ENCODE results near the gene GAL. TPM values are rescaled to one million over a fixed set of nuclear protein-coding genes. Genes with fewer than 3 reads are reported as not detected.

Gene GAL
- total and polyA plus RNA-seq, 4 donors = 0.61 to 1.8 TPM; not detected in 2

GRCh38 chr11:68721075-68721474 lies 36.7 kb downstream of the GAL start:
- H3K27ac ChIP-seq (ENCODE audit: low read depth in 1 of 2, low read length in 1 of 2) = no peak overlapping the region
- H3K27me3 ChIP-seq (ENCODE audit: control insufficient read depth in 3 of 3, insufficient read depth in 3 of 3, low read length in 2 of 3) = no peaks in the 10 kb centered on the region
- H3K4me1 ChIP-seq (ENCODE audit: control insufficient read depth in 5 of 5, insufficient read depth in 5 of 5, low read length in 5 of 5) = no peaks in the 10 kb centered on the region
- WGBS, 2 donors = 82 to 94% methylated on average over 2 of the region's 2 CpGs
- no peak overlapping the region for H3K4me3 ChIP-seq
- no peak for TF ChIP-seq CTCF (IDR thresholded peaks at IDR 0.05; ENCODE audit: control extremely low read depth, extremely low read depth)
- H3K9me3 ChIP-seq (ENCODE audit: control insufficient read depth in 4 of 4, insufficient read depth in 3 of 4, low read length in 3 of 4) = peaks cover 0 to 2% (median 0%) of the 10 kb centered on the region in 4 donors
- ATAC-seq (ENCODE audit: insufficient read depth, low FRiP score) = no peak
- DNase-seq = no peak
- no peaks in the 10 kb centered on the region for H3K36me3 ChIP-seq (ENCODE audit: control insufficient read depth in 4 of 4, insufficient read depth in 4 of 4, low read length in 4 of 4)
- H3K9ac ChIP-seq (ENCODE audit: insufficient read depth in 1 of 2, low read length in 2 of 2) = no peak overlapping the region

GRCh38 chr11:68722143-68722542 lies 37.8 kb downstream of the GAL start:
- no peak overlapping the region for H3K27ac ChIP-seq (ENCODE audit: low read depth in 1 of 2, low read length in 1 of 2)
- ATAC-seq (ENCODE audit: insufficient read depth, low FRiP score) = no peak
- no peaks in the 10 kb centered on the region for H3K36me3 ChIP-seq (ENCODE audit: control insufficient read depth in 4 of 4, insufficient read depth in 4 of 4, low read length in 4 of 4)
- WGBS, 2 donors = 97 to 98% methylated on average over 1 of the region's 1 CpG
- no peaks in the 10 kb centered on the region for H3K27me3 ChIP-seq (ENCODE audit: control insufficient read depth in 3 of 3, insufficient read depth in 3 of 3, low read length in 2 of 3)
- no peak overlapping the region for H3K4me3 ChIP-seq
- no peak for DNase-seq
- no peak for TF ChIP-seq CTCF (IDR thresholded peaks at IDR 0.05; ENCODE audit: control extremely low read depth, extremely low read depth)
- H3K4me1 ChIP-seq (ENCODE audit: control insufficient read depth in 5 of 5, insufficient read depth in 5 of 5, low read length in 5 of 5) = no peaks in the 10 kb centered on the region
- peaks cover 0 to 2% (median 0%) of the 10 kb centered on the region in 4 donors for H3K9me3 ChIP-seq (ENCODE audit: control insufficient read depth in 4 of 4, insufficient read depth in 3 of 4, low read length in 3 of 4)
- H3K9ac ChIP-seq (ENCODE audit: insufficient read depth in 1 of 2, low read length in 2 of 2) = no peak overlapping the region

- no peak for TF ChIP-seq CTCF (IDR thresholded peaks at IDR 0.05; ENCODE audit: control extremely low read depth, extremely low read depth)
- Histone ChIP-seq H3K9ac (ENCODE audit: insufficient read depth in 1 of 2, low read length in 2 of 2) (no peak overlapping the region), H3K27me3 (ENCODE audit: control insufficient read depth in 3 of 3, insufficient read depth in 3 of 3, low read length in 2 of 3) (no peaks in the 10 kb centered on the region), H3K27ac (ENCODE audit: low read depth in 1 of 2, low read length in 1 of 2) (no peak overlapping the region), H3K36me3 (ENCODE audit: control insufficient read depth in 4 of 4, insufficient read depth in 4 of 4, low read length in 4 of 4) (no peaks in the 10 kb centered on the region), H3K4me1 (ENCODE audit: control insufficient read depth in 5 of 5, insufficient read depth in 5 of 5, low read length in 5 of 5) (no peaks in the 10 kb centered on the region), H3K4me3 (no peak overlapping the region), H3K9me3 (ENCODE audit: control insufficient read depth in 4 of 4, insufficient read depth in 3 of 4, low read length in 3 of 4) (no peaks in the 10 kb centered on the region)
- WGBS, 2 donors = 57 to 73% methylated on average over 4 of the region's 4 CpGs
- ATAC-seq (ENCODE audit: insufficient read depth, low FRiP score) = no peak
- DNase-seq = no peak
These were observed 39.9 kb downstream of the GAL start for GRCh38 chr11:68724293-68724692.

GRCh38 chr11:68727783-68728182 lies 43.4 kb downstream of the GAL start:
- no peak for TF ChIP-seq CTCF (IDR thresholded peaks at IDR 0.05; ENCODE audit: control extremely low read depth, extremely low read depth)

More at GRCh38 chr11:68727783-68728182, 43.4 kb downstream of the GAL start:
- Histone ChIP-seq H3K27me3 (ENCODE audit: control insufficient read depth in 3 of 3, insufficient read depth in 3 of 3, low read length in 2 of 3) (no peaks in the 10 kb centered on the region), H3K27ac (ENCODE audit: low read depth in 1 of 2, low read length in 1 of 2) (no peak overlapping the region), H3K9me3 (ENCODE audit: control insufficient read depth in 4 of 4, insufficient read depth in 3 of 4, low read length in 3 of 4) (peaks cover 0 to 2% (median 0%) of the 10 kb centered on the region in 4 donors), H3K4me3 (no peak overlapping the region), H3K36me3 (ENCODE audit: control insufficient read depth in 4 of 4, insufficient read depth in 4 of 4, low read length in 4 of 4) (no peaks in the 10 kb centered on the region), H3K4me1 (ENCODE audit: control insufficient read depth in 5 of 5, insufficient read depth in 5 of 5, low read length in 5 of 5) (no peaks in the 10 kb centered on the region), H3K9ac (ENCODE audit: insufficient read depth in 1 of 2, low read length in 2 of 2) (no peak overlapping the region)
- 74 to 93% methylated on average over 6 of the region's 6 CpGs for WGBS, 2 donors
- ATAC-seq (ENCODE audit: insufficient read depth, low FRiP score) = no peak
- DNase-seq = no peak

Data from lung (tissue), 12 donors.